ENCODE results near the gene TMEM120A. TPM values are rescaled to one million over a fixed set of nuclear protein-coding genes. Genes with fewer than 3 reads are reported as not detected.

Gene TMEM120A
- total and polyA plus RNA-seq, 2 experiments from 2014 or later, result 24.6 to 56.9 TPM

DNA sequence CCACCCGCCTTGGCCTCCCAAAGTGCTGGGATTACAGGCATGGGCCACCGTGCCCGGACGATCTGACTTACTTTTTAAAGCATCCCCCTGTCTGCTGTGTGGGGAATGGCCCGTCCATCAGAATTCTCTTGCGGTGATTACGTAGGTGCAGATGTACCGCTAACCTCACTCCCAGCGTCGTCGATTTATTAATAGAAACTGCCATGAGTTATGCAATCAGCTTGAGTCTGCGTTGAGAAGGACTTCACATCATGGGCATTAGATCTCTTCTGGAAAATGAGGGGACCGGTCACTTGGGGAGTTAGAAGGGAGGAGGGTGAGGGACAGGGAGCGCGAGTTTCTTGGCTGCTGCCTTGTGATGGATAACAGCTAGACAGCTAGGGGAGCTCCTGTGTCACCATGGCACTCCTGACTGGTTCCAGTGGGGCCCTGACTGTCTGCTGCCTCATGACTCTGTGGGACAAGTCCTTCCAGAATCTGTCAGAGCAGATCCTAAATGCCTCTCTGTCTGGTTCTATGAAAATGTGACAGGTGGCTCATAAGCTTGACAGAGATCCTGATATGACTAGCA is 44.2 kb downstream of the TMEM120A start:
- Histone ChIP-seq H3K9me3 (ENCODE audit: low read depth) (no peaks in the 10 kb centered on the region), H3K4me3 (no peak overlapping the region), H3K27me3 (no peaks in the 10 kb centered on the region), H3K36me3 (peaks cover 11% of the 10 kb centered on the region), H3K4me1 (ENCODE audit: low read depth) (peaks cover 17% of the 10 kb centered on the region), H3K27ac (peak overlapping the region; percentile 20)
- TF ChIP-seq, protein P1, sequence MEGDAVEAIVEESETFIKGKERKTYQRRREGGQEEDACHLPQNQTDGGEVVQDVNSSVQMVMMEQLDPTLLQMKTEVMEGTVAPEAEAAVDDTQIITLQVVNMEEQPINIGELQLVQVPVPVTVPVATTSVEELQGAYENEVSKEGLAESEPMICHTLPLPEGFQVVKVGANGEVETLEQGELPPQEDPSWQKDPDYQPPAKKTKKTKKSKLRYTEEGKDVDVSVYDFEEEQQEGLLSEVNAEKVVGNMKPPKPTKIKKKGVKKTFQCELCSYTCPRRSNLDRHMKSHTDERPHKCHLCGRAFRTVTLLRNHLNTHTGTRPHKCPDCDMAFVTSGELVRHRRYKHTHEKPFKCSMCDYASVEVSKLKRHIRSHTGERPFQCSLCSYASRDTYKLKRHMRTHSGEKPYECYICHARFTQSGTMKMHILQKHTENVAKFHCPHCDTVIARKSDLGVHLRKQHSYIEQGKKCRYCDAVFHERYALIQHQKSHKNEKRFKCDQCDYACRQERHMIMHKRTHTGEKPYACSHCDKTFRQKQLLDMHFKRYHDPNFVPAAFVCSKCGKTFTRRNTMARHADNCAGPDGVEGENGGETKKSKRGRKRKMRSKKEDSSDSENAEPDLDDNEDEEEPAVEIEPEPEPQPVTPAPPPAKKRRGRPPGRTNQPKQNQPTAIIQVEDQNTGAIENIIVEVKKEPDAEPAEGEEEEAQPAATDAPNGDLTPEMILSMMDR (IDR thresholded peaks at IDR 0.05; ENCODE audit: low read depth, low read length), result no peak
- peak in 1 of 2 donors; percentile 33 for DNase-seq (ENCODE audit: low read depth in 1 of 2, low spot score in 1 of 2)

DNA sequence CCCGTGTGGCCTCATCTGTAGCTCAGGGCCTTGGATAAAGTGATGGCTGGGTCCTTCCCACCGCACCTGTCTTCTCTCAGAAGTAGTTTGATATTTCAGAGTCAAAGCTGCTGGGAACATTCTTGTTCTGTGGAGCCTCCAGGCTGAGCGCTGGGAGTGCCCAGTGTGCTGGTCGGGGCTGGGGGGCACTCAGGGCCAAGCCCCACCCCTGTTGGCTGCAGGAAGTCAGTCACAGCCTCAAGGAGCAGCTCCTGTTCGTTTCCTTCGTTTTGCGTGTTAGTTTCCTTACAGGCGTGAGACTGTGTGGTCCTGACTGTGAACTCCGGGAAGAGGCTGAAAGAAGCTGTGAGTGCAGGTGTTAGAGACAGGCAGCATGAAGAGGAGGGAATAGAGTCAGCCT is 46.2 kb downstream of the TMEM120A start:
- no peaks in the 10 kb centered on the region for H3K36me3 ChIP-seq
- H3K4me3 ChIP-seq, result no peak overlapping the region
- H3K27ac ChIP-seq, result peak overlapping the region; percentile 31
- H3K4me1 ChIP-seq (ENCODE audit: low read depth), result peaks cover 23% of the 10 kb centered on the region
- no peaks in the 10 kb centered on the region for H3K27me3 ChIP-seq
- H3K9me3 ChIP-seq (ENCODE audit: low read depth), result no peaks in the 10 kb centered on the region
- no peak for DNase-seq (ENCODE audit: low read depth in 1 of 2, low spot score in 1 of 2)
- TF ChIP-seq, protein P1 (IDR thresholded peaks at IDR 0.05; ENCODE audit: low read depth, low read length), result no peak

DNA sequence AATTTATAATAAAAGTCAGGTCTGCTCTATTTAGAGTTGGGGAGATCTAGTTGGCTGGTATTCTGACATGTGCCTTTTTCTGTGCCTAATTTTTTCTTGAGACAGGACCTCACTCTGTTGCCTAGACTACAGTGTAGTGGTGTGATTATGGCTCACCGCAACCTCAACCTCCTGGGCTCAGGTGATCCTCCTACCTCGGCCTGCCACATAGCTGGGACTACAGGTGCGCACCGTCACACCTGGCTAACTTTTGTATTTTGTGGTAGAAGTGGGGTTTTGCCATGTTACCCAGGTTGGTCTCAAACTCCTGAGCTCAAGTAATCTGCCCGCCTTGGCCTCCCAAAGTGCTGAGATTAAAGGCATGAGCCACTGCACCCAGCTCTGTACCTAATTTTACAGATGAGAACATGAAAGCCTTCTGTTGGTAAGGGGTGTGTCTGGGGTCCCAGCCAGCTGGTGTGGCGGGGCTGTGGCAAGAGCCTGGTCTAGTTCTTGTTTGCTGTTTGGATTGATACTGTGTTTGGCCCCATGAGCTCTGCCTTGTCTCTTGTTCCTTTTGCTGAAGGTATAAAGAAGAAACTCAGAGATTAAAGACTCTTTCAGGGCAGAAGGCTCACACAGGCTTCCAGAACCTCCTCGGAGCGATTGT is 48.1 kb downstream of the TMEM120A start:
- no peaks in the 10 kb centered on the region for H3K27me3 ChIP-seq
- TF ChIP-seq, protein P1 (IDR thresholded peaks at IDR 0.05; ENCODE audit: low read depth, low read length), result no peak
- no peaks in the 10 kb centered on the region for H3K36me3 ChIP-seq
- no peak overlapping the region for H3K4me3 ChIP-seq
- peak overlapping the region; percentile 66 for H3K27ac ChIP-seq
- H3K4me1 ChIP-seq (ENCODE audit: low read depth), result peaks cover 23% of the 10 kb centered on the region
- no peaks in the 10 kb centered on the region for H3K9me3 ChIP-seq (ENCODE audit: low read depth)
- DNase-seq (ENCODE audit: low read depth in 1 of 2, low spot score in 1 of 2), result no peak

DNA sequence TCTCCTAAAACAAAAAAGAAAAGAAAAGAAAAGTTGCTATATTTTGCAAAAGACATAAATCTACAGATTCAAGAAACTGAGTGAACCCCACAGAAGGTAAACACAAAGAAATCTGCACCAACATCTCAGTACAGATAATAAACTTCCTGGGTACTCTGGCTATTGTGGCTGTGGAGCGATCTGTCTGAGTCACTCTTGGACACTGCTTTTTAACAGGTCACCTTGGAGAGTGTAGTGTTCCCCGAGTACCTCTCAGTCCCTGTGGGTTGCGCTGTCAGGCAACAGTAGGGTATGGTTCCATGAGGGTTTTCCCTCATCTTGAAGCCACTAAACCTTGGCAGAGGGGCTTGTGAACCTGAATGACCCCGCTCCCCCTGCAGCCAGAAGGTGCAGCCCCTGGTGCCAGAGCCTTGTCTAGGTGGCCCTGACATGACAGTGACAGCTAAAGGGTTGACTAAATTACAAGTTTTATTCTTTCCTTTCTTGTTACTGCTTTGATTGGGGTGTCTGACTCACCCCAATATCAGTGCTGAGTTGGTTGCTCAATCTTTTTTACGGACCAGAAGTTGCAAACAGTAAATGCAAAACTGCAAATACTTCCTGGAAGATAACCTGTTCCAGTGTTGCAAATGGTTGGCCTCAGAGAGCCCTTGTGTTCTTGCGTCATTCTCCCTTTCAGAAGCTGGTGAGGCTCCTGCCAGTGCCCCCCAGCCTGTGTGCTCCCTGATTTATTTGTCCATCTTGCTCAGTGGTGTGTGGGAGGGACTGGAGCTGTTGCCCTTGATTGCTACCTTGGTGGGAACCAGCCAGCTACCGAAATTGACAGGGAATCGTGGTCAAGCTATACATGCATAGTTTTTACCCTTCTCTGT is 48.9 kb downstream of the TMEM120A start:
- Histone ChIP-seq H3K4me3 (no peak overlapping the region), H3K27me3 (no peaks in the 10 kb centered on the region), H3K27ac (peak overlapping the region; percentile 66), H3K4me1 (ENCODE audit: low read depth) (peaks cover 20% of the 10 kb centered on the region), H3K9me3 (ENCODE audit: low read depth) (no peaks in the 10 kb centered on the region), H3K36me3 (no peaks in the 10 kb centered on the region)
- peak; percentile 61 to 93 for DNase-seq (ENCODE audit: low read depth in 1 of 2, low spot score in 1 of 2)
- TF ChIP-seq, protein P1 (IDR thresholded peaks at IDR 0.05; ENCODE audit: low read depth, low read length), result no peak

DNA sequence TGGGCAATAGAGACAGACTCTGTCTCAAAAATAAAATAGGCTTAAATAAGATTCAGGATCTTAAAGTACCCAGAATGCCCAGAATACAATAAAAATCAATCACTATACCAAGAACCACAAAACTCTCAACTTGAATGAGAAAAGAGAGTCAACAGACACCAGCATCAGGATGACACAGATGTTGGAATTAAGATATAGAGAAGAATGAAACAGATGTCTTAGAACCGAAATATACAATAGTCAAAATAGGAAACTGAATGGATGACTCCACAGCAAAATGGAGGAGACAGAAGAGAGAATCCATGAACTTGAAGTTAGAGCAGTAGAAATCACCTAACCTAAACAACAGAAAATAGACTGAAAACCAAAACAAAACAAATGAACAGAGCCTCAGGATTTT is 49.9 kb downstream of the TMEM120A start:
- H3K27me3 ChIP-seq, result no peaks in the 10 kb centered on the region
- H3K9me3 ChIP-seq (ENCODE audit: low read depth), result no peaks in the 10 kb centered on the region
- H3K4me3 ChIP-seq, result no peak overlapping the region
- H3K4me1 ChIP-seq (ENCODE audit: low read depth), result peaks cover 15% of the 10 kb centered on the region
- DNase-seq (ENCODE audit: low read depth in 1 of 2, low spot score in 1 of 2), result no peak
- peak overlapping the region; percentile 66 for H3K27ac ChIP-seq
- H3K36me3 ChIP-seq, result no peaks in the 10 kb centered on the region
- TF ChIP-seq, protein P1 (IDR thresholded peaks at IDR 0.05; ENCODE audit: low read depth, low read length), result no peak

All from cardiac muscle cell (in vitro differentiated cells and primary cell).